ENCODE results near the gene FH. TPM values are rescaled to one million over a fixed set of nuclear protein-coding genes. Genes with fewer than 3 reads are reported as not detected.

FH gene
- total RNA-seq, 2 experiments from 2014 or later = 44.0 to 72.1 TPM

- Histone ChIP-seq H3K4me2 (ENCODE audit: low read length) (peak within 1 kb of the TSS; percentile 88), H3K79me2 (ENCODE audit: insufficient read depth, low read depth, low read length) (peaks cover 22% of the 10 kb centered on the region), H3K4me3 (ENCODE audit: low read depth, low read length, poor library complexity, severe bottlenecking) (peak within 1 kb of the TSS; percentile 74), H3K4me1 (ENCODE audit: insufficient read depth, low read length, poor library complexity, severe bottlenecking) (peaks cover 46% of the 10 kb centered on the region), H3K36me3 (ENCODE audit: insufficient read depth, low read length) (peaks cover 14% of the 10 kb centered on the region), H4K20me1 (ENCODE audit: insufficient read depth, low read length) (no peaks in the 10 kb centered on the region), H3K9me2 (ENCODE audit: insufficient read depth, low read length) (no peaks in the 10 kb centered on the region), H3K27ac (ENCODE audit: low read depth, low read length, poor library complexity, severe bottlenecking) (peak within 1 kb of the TSS; percentile 96), H3K9me3 (ENCODE audit: low read length) (no peaks in the 10 kb centered on the region; the same call in 1 of the 2 replicates), H2AFZ (ENCODE audit: low read length) (peak within 1 kb of the TSS; percentile 85)
- DNase-seq (ENCODE audit: low spot score) = no peak
- intact Hi-C loops (cut with micrococcal nuclease; ENCODE audit: unreplicated experiment) = loop anchor here (2.0 to 5.0 kb wide), 2 partner anchors 317 to 455 kb away; partner anchors contain the start of gene EXO1
- BruUV-seq (replicated peaks) = no TSS peak
- TF ChIP-seq EZH2phosphoT487 (IDR thresholded peaks at IDR 0.05; ENCODE audit: borderline replicate concordance, low read depth, low read length) = no peak
- TF ChIP-seq CTCF (conservative IDR thresholded peaks at IDR 0.05; ENCODE audit: low read length) = no peak
- ChIA-PET CTCF (ENCODE audit: unreplicated experiment) (no interaction called here), POLR2A (interaction anchor here (0.5 to 3.0 kb wide), 10 partner anchors 9 to 474 kb away, joined by 3 to 9 read pairs (median 3); partner anchors contain the start of gene FH)
Observed at GRCh38 chr1:241532162-241532531, 12.6 kb upstream of the FH start, which contains the start of gene KMO. TSS of gene KMO (plus strand) at chr1:241532378. CDS start at chr1:241532445, 67 bp downstream.

- no TSS peak for BruUV-seq (replicated peaks)
- Histone ChIP-seq H3K9me2 (ENCODE audit: insufficient read depth, low read length) (no peaks in the 10 kb centered on the region), H3K27ac (ENCODE audit: low read depth, low read length, poor library complexity, severe bottlenecking) (peak overlapping the region; percentile 96), H3K4me3 (ENCODE audit: low read depth, low read length, poor library complexity, severe bottlenecking) (peak overlapping the region; percentile 74), H3K9me3 (ENCODE audit: low read length) (no peaks in the 10 kb centered on the region), H3K36me3 (ENCODE audit: insufficient read depth, low read length) (peaks cover 7% of the 10 kb centered on the region), H2AFZ (ENCODE audit: low read length) (peak overlapping the region; percentile 85), H3K79me2 (ENCODE audit: insufficient read depth, low read depth, low read length) (peaks cover 22% of the 10 kb centered on the region), H3K4me1 (ENCODE audit: insufficient read depth, low read length, poor library complexity, severe bottlenecking) (peaks cover 46% of the 10 kb centered on the region), H4K20me1 (ENCODE audit: insufficient read depth, low read length) (no peaks in the 10 kb centered on the region), H3K4me2 (ENCODE audit: low read length) (peak overlapping the region; percentile 88)
- POLR2A ChIA-PET = interaction anchor here (0.5 to 3.0 kb wide), 7 partner anchors 9 to 389 kb away, joined by 3 to 9 read pairs (median 3); no protein-coding TSS in a partner anchor
- CTCF ChIA-PET (ENCODE audit: unreplicated experiment) = interaction anchor here (0.5 kb wide), 1 partner anchor 1723 kb away, joined by 3 read pairs; no protein-coding TSS in a partner anchor
- intact Hi-C loops (cut with micrococcal nuclease; ENCODE audit: unreplicated experiment) = loop anchor here (1.0 to 5.0 kb wide), 6 partner anchors 69 to 486 kb away; partner anchors contain the start of gene EXO1
- TF ChIP-seq EZH2phosphoT487 (IDR thresholded peaks at IDR 0.05; ENCODE audit: borderline replicate concordance, low read depth, low read length) = no peak
- TF ChIP-seq CTCF (conservative IDR thresholded peaks at IDR 0.05; ENCODE audit: low read length) = peak; percentile 92
- DNase-seq (ENCODE audit: low spot score) = peak; percentile 91
Observed at GRCh38 chr1:241531195-241532161, 11.9 kb upstream of the FH start.

Measured in OCI-LY7 (cell line).